H1 (cell line): ENCODE measurements around the gene HSD11B1L. TPM values are rescaled to one million over a fixed set of nuclear protein-coding genes. Genes with fewer than 3 reads are reported as not detected.

ENCODE experiments used
- BCL11A ChIP-seq, 2 experiments: IDR thresholded peaks; one replicate each; pipeline ENCODE4 v1.6.1; 2011; ENCODE audit warnings: low read depth in 2 of 2, low read length in 2 of 2, mild to moderate bottlenecking in 2 of 2
- CBX5 ChIP-seq: fragments of 300-800, 300-1000 bp; sonication (generic); IDR thresholded peaks from 2 replicates; pipeline ENCODE4 v1.7.1; 2016; ENCODE audit warnings: antibody characterized with exemption, low read length, low read depth
- CHD1 ChIP-seq: IDR thresholded peaks from 2 replicates; pipeline ENCODE4 v1.6.1; 2012; ENCODE audit warnings: low read depth, low read length, improper control_type of control experiment
- CREB1 ChIP-seq: IDR thresholded peaks from 2 replicates; pipeline ENCODE4 v1.6.1; 2012; ENCODE audit warnings: inconsistent platforms
- EGR1 ChIP-seq: IDR thresholded peaks from 2 replicates; pipeline ENCODE4 v1.6.1; 2011; ENCODE audit warnings: low read depth, low read length, borderline replicate concordance
- EP300 ChIP-seq, 2 experiments: IDR thresholded peaks; 1 replicate in 1 of 2; 2 replicates in 1 of 2; pipeline ENCODE4 v1.6.1; 2011 to 2012; ENCODE audit warnings: low read depth in 2 of 2, low read length in 2 of 2, mild to moderate bottlenecking in 2 of 2, borderline replicate concordance in 1 of 2, inconsistent platforms in 1 of 2, moderate library complexity in 1 of 2
- GTF2F1 ChIP-seq: IDR thresholded peaks from 2 replicates; pipeline ENCODE4 v1.6.1; 2012; ENCODE audit warnings: low read depth, low read length, improper control_type of control experiment, borderline replicate concordance
- HDAC6 ChIP-seq: IDR thresholded peaks from one replicate; pipeline ENCODE4 v1.7.1; 2012; ENCODE audit warnings: low read depth, mild to moderate bottlenecking, inconsistent platforms, low read length, moderate library complexity
- JUN ChIP-seq: IDR thresholded peaks from 2 replicates; pipeline ENCODE4 v1.6.1; 2011; ENCODE audit warnings: low read depth, mild to moderate bottlenecking, improper control_type of control experiment, low read length
- KDM4A ChIP-seq: IDR thresholded peaks from one replicate; pipeline ENCODE4 v1.7.1; 2012; ENCODE audit warnings: low read depth, mild to moderate bottlenecking, moderate library complexity, low read length, inconsistent platforms; ENCODE audit not compliant: severe bottlenecking
- KDM5A ChIP-seq: fragments of 200-600 bp; IDR thresholded peaks from 2 replicates; pipeline ENCODE4 v1.7.1; 2012; ENCODE audit warnings: mild to moderate bottlenecking, low read length, inconsistent platforms, mixed read lengths
- NANOG ChIP-seq: IDR thresholded peaks from 2 replicates; pipeline ENCODE4 v1.6.1; 2011; ENCODE audit warnings: low read length, low read depth, mild to moderate bottlenecking, inconsistent platforms; ENCODE audit not compliant: insufficient read depth, poor library complexity, severe bottlenecking
- RFX5 ChIP-seq: IDR thresholded peaks from 2 replicates; pipeline ENCODE4 v1.6.1; 2011; ENCODE audit warnings: low read depth, low read length, improper control_type of control experiment, borderline replicate concordance
- SIN3A ChIP-seq, 2 experiments: IDR thresholded peaks in 1 of 2; conservative IDR thresholded peaks in 1 of 2; 2 replicates each; pipeline ENCODE4 v1.6.1; 2011 to 2012; ENCODE audit warnings: low read length in 2 of 2, improper control_type of control experiment in 1 of 2, low read depth in 1 of 2, mild to moderate bottlenecking in 1 of 2
- SIX5 ChIP-seq: IDR thresholded peaks from 2 replicates; pipeline ENCODE4 v1.6.1; 2011; ENCODE audit warnings: mild to moderate bottlenecking, low read depth, low read length
- SP1 ChIP-seq: IDR thresholded peaks from 2 replicates; pipeline ENCODE4 v1.6.1; 2011; ENCODE audit warnings: low read depth, low read length
- SP2 ChIP-seq: IDR thresholded peaks from 2 replicates; pipeline ENCODE4 v1.6.1; 2012; ENCODE audit warnings: mild to moderate bottlenecking, low read length, inconsistent platforms
- SUZ12 ChIP-seq: fragments of 200-600 bp; sonication (generic); IDR thresholded peaks from 2 replicates; pipeline ENCODE4 v1.6.1; 2012; ENCODE audit warnings: mild to moderate bottlenecking, inconsistent platforms, low read length, moderate library complexity, mixed read lengths
- TAF1 ChIP-seq: IDR thresholded peaks from 2 replicates; pipeline ENCODE4 v1.6.1; 2011; ENCODE audit warnings: mild to moderate bottlenecking, low read depth, low read length
- TAF7 ChIP-seq: optimal IDR thresholded peaks from 2 replicates; pipeline ENCODE3; 2011; ENCODE audit warnings: low read depth, mild to moderate bottlenecking, inconsistent platforms, low read length, moderate library complexity, borderline replicate concordance
- YY1 ChIP-seq: IDR thresholded peaks from 2 replicates; pipeline ENCODE4 v1.6.1; 2011; ENCODE audit warnings: low read depth, mild to moderate bottlenecking, low read length
- polyA plus RNA-seq, 7 experiments: library from polyadenylated mRNA; depleted of rRNA in 3 of 7; stranded (reverse) in 5 of 7; unstranded in 2 of 7; fragments of >200 nt in 5 of 7; fragments of 200-250 nt in 2 of 7; gene quantifications; 1 replicate in 5 of 7; 2 replicates in 1 of 7; 4 replicates in 1 of 7; pipeline versions ENCODE4 v1.2.1 to v1.2.3, GENCODE V29; 2011 to 2013; ENCODE audit warnings: missing spikeins in 2 of 7, mixed read lengths in 2 of 7
- total RNA-seq: library from RNA; stranded (reverse); fragmentation: NEBNext Ultra II Directional; extraction: Animal tissue kit (Norgen Biotek cat#: 25700); gene quantifications from 2 replicates; pipeline ENCODE4 v1.2.1, GENCODE V29; 2021
- TF ChIP-seq, protein P1 (sequence below): IDR thresholded peaks from 2 replicates; pipeline ENCODE4 v1.6.1; 2012; ENCODE audit warnings: inconsistent platforms
- TF ChIP-seq, protein P2 (sequence below): IDR thresholded peaks from 2 replicates; pipeline ENCODE4 v1.6.1; 2012; ENCODE audit warnings: inconsistent platforms

Gene HSD11B1L
- total and polyA plus RNA-seq, 2 of the 8 experiments (the other 6 are each of a cell fraction or from before 2014, with no cell fraction given), result 8.2 to 20.6 TPM

DNA sequence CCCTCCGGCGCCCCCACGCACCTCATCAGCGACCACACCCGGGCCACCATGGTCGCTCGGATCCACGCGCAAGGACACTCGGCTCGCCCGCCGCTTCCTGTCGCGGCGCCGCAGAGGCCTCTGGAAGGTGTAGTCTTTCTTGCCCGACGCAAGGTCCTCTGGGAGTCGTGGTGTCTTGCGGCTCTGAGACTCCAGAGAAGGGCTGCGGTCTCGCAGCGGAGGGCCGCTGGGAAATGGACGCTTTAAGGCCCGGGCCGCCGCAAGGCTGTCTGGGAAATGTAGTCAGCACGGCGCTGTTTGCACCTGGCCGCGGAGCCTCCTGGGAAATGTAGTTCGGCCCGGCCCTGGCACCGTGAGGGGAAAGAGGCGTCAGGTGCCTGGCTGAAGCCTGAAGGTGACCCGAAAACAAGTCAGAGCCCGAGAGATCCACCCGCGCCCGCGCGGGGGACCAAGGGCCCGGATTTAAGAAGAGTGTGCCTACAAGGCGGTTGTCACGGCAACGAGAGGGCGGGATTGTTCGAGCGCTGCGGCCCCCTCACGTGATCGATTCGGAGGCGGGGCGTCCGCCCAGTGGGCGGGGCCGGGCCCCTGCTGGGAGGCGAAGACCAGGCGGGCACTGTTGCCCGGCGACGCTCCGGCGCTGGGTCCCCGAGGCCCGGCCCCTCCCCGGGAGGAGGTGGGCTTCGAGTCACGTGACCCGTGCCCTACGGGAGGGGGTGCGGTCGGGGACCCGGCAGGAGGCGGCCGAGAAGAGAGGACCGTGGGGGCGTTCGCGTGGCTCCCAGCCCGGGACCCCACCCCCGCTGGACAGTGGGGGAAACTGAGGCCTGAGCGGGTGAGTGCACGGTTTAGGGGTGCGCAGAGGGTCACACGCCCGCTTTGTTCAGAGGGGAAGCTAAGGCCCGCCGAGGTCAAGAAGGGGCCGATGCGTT lies at the start of gene HSD11B1L, which contains the start of gene MICOS13 (continued):
- TF ChIP-seq JUN (no peak), SP1 (0 out of 2 replicates have a peak, but pooled peaks have one; percentile 67), YY1 (peak; percentile 78), EP300 (IDR thresholded peaks at IDR 0.05; ENCODE audit: borderline replicate concordance in 1 of 2, low read depth in 2 of 2, low read length in 2 of 2) (no peak), SIX5 (peak; percentile 91), RFX5 (no peak), GTF2F1 (no peak; the same call in 1 of the 2 replicates), BCL11A (IDR thresholded peaks at IDR 0.05; ENCODE audit: low read depth in 2 of 2, low read length in 2 of 2) (no peak), SIN3A (conservative IDR thresholded peaks at IDR 0.05 in 1 of 2, IDR thresholded peaks at IDR 0.05 in 1 of 2; ENCODE audit: low read depth in 1 of 2, low read length in 2 of 2) (peak in 1 of 2 experiments; percentile 35; a peak in 1 of 4 replicates), SUZ12 (no peak), NANOG (peak; percentile 27), CREB1 (peak; percentile 88), HDAC6 (no peak), KDM4A (peak; percentile 92), SP2 (no peak), CHD1 (no peak), EGR1 (no peak), TAF7 (peak; percentile 5), KDM5A (no peak), CBX5 (no peak), TAF1 (peak; percentile 47; the same call in 1 of the 2 replicates)
- TF ChIP-seq, protein P1, sequence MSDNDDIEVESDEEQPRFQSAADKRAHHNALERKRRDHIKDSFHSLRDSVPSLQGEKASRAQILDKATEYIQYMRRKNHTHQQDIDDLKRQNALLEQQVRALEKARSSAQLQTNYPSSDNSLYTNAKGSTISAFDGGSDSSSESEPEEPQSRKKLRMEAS, result 0 out of 2 replicates have a peak, but pooled peaks have one; percentile 1
- TF ChIP-seq, protein P2, sequence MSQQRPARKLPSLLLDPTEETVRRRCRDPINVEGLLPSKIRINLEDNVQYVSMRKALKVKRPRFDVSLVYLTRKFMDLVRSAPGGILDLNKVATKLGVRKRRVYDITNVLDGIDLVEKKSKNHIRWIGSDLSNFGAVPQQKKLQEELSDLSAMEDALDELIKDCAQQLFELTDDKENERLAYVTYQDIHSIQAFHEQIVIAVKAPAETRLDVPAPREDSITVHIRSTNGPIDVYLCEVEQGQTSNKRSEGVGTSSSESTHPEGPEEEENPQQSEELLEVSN, result no peak
